Trophoblast cell (in vitro differentiated cells and primary cell): ENCODE measurements around the gene FOXC1. TPM values are rescaled to one million over a fixed set of nuclear protein-coding genes. Genes with fewer than 3 reads are reported as not detected.
A peak's percentile ranks its signal among the peaks of the same experiment; 100 is the strongest.

ENCODE experiments used
- DNase-seq, 2 donors: peaks; one replicate each; pipeline ENCODE4 v3.0.0-alpha.2; 2016
- H2AFZ ChIP-seq: 2 replicates; pipeline ENCODE4 v1.6.1; 2013; ENCODE audit warnings: low read length, moderate library complexity, mild to moderate bottlenecking; ENCODE audit not compliant: insufficient read depth, poor library complexity
- H2AK5ac ChIP-seq: 2 replicates; pipeline ENCODE4 v1.6.1; 2013; ENCODE audit warnings: mild to moderate bottlenecking, low read length
- H2BK120ac ChIP-seq: 2 replicates; pipeline ENCODE4 v1.6.1; 2013; ENCODE audit warnings: low read length, mild to moderate bottlenecking, moderate library complexity; ENCODE audit not compliant: insufficient read depth, poor library complexity
- H2BK12ac ChIP-seq: 2 replicates; pipeline ENCODE4 v1.6.1; 2013; ENCODE audit warnings: mild to moderate bottlenecking, low read length, moderate library complexity
- H2BK5ac ChIP-seq: 2 replicates; pipeline ENCODE4 v1.6.1; 2013; ENCODE audit warnings: low read length, low read depth, moderate library complexity, mild to moderate bottlenecking; ENCODE audit not compliant: poor library complexity
- H3K14ac ChIP-seq: 2 replicates; pipeline ENCODE4 v1.6.1; 2013; ENCODE audit warnings: mild to moderate bottlenecking, low read length
- H3K18ac ChIP-seq: 2 replicates; pipeline ENCODE4 v1.6.1; 2013; ENCODE audit warnings: mild to moderate bottlenecking, low read length
- H3K23ac ChIP-seq: 2 replicates; pipeline ENCODE4 v1.6.1; 2013; ENCODE audit warnings: low read length
- H3K27ac ChIP-seq: 2 replicates; pipeline ENCODE4 v1.5.1; 2013; ENCODE audit warnings: low read depth, mild to moderate bottlenecking, inconsistent platforms, low read length, moderate library complexity
- H3K27me3 ChIP-seq: 2 replicates; pipeline ENCODE4 v1.6.1; 2013; ENCODE audit warnings: inconsistent platforms, mild to moderate bottlenecking, low read length, moderate library complexity; ENCODE audit not compliant: insufficient read depth
- H3K36me3 ChIP-seq, 2 experiments: 1 replicate in 1 of 2; 2 replicates in 1 of 2; pipeline ENCODE4 v1.6.1; 2013; ENCODE audit warnings: low read length in 2 of 2, mild to moderate bottlenecking in 2 of 2, moderate library complexity in 1 of 2; ENCODE audit not compliant: insufficient read depth in 2 of 2, control insufficient read depth in 1 of 2
- H3K4ac ChIP-seq: 2 replicates; pipeline ENCODE4 v1.6.1; 2013; ENCODE audit warnings: low read depth, mild to moderate bottlenecking, low read length, moderate library complexity
- H3K4me1 ChIP-seq, 2 experiments: 1 replicate in 1 of 2; 2 replicates in 1 of 2; pipeline ENCODE4 v1.6.1; 2013; ENCODE audit warnings: low read length in 2 of 2, mild to moderate bottlenecking in 2 of 2, moderate library complexity in 1 of 2; ENCODE audit not compliant: insufficient read depth in 2 of 2, control insufficient read depth in 1 of 2
- H3K4me2 ChIP-seq: 2 replicates; pipeline ENCODE4 v1.6.1; 2013; ENCODE audit warnings: inconsistent platforms, mild to moderate bottlenecking, low read length, moderate library complexity
- H3K4me3 ChIP-seq: 2 replicates; pipeline ENCODE4 v1.5.1; 2013; ENCODE audit warnings: mild to moderate bottlenecking, low read depth, low read length, inconsistent platforms
- H3K79me1 ChIP-seq: one replicate; pipeline ENCODE4 v1.6.1; 2013; ENCODE audit warnings: low read length
- H3K79me2 ChIP-seq: 2 replicates; pipeline ENCODE4 v1.6.1; 2013; ENCODE audit warnings: low read length, mild to moderate bottlenecking; ENCODE audit not compliant: control insufficient read depth, insufficient read depth, poor library complexity
- H3K9ac ChIP-seq: 2 replicates; pipeline ENCODE4 v1.6.1; 2013; ENCODE audit warnings: mild to moderate bottlenecking, low read length
- H3K9me3 ChIP-seq: 2 replicates; pipeline ENCODE4 v1.6.1; 2013; ENCODE audit warnings: low read depth, mild to moderate bottlenecking, control low read depth, inconsistent platforms, low read length; ENCODE audit not compliant: insufficient read depth
- H4K12ac ChIP-seq: 2 replicates; pipeline ENCODE4 v1.6.1; 2013; ENCODE audit warnings: low read depth, mild to moderate bottlenecking, low read length, moderate library complexity
- H4K8ac ChIP-seq: 2 replicates; pipeline ENCODE4 v1.6.1; 2013; ENCODE audit warnings: low read depth, mild to moderate bottlenecking, low read length, moderate library complexity
- H4K91ac ChIP-seq: one replicate; pipeline ENCODE4 v1.6.1; 2013; ENCODE audit warnings: low read depth, mild to moderate bottlenecking, low read length, moderate library complexity
- WGBS: extraction: QIAGEN DNeasy Blood & Tissue Kit; methylation state at CpG from one replicate; pipeline ENCODE4 v1.1.7; 2013; ENCODE audit warnings: missing lambda C conversion rate; ENCODE audit not compliant: insufficient read length, insufficient coverage; ENCODE audit errors: extremely low coverage; 5-methylcytosine and 5-hydroxymethylcytosine counted together
- polyA plus RNA-seq: library from polyadenylated mRNA; stranded (reverse); fragments of 200-250 nt; gene quantifications from 2 replicates; pipeline ENCODE4 v1.2.3, GENCODE V29; 2013

Gene FOXC1
- 0.46 and 0.59 TPM in 2 replicates for polyA plus RNA-seq

- Histone ChIP-seq H3K27me3 (peaks cover 84% of the 10 kb centered on the region), H2BK120ac (no peak within 1 kb of the TSS), H3K23ac (no peak within 1 kb of the TSS), H3K4me2 (peak within 1 kb of the TSS; percentile 99), H3K27ac (no peak within 1 kb of the TSS), H3K4ac (no peak within 1 kb of the TSS), H3K4me1 (peaks cover 27 to 35% of the 10 kb centered on the region in 2 experiments), H3K36me3 (no peaks in the 10 kb centered on the region), H4K12ac (no peak within 1 kb of the TSS), H4K91ac (no peak within 1 kb of the TSS), H3K14ac (no peak within 1 kb of the TSS), H2AK5ac (no peak within 1 kb of the TSS), H3K9ac (no peak within 1 kb of the TSS), H2BK5ac (no peak within 1 kb of the TSS), H3K79me1 (no peaks in the 10 kb centered on the region), H4K8ac (no peak within 1 kb of the TSS), H2AFZ (peak within 1 kb of the TSS; percentile 25), H3K9me3 (peaks cover 4% of the 10 kb centered on the region), H2BK12ac (no peak within 1 kb of the TSS), H3K18ac (no peak within 1 kb of the TSS), H3K4me3 (peak within 1 kb of the TSS; percentile 68), H3K79me2 (no peaks in the 10 kb centered on the region)
- DNase-seq = peak; percentile 88 to 92
- WGBS = no CpG with 5 or more reads among the region's 115 CpGs
These were observed at the start of gene FOXC1 for GRCh38 chr6:1609648-1610496. Gene FOXC1 (plus strand): TSS chr6:1609915. CDS start chr6:1610446, 531 bp downstream.

- H3K36me3 ChIP-seq = no peaks in the 10 kb centered on the region
- no peak overlapping the region for H3K4me2 ChIP-seq
- no peaks in the 10 kb centered on the region for H3K79me2 ChIP-seq
- H3K27me3 ChIP-seq = no peaks in the 10 kb centered on the region
- H3K4me3 ChIP-seq = no peak overlapping the region
- H3K27ac ChIP-seq = no peak overlapping the region
- no peaks in the 10 kb centered on the region for H3K79me1 ChIP-seq
- no peak overlapping the region for H2BK12ac ChIP-seq
- peaks cover 2% of the 10 kb centered on the region for H3K9me3 ChIP-seq
- no peak overlapping the region for H4K8ac ChIP-seq
- WGBS = no CpG with 5 or more reads among the region's 4 CpGs
- H4K12ac ChIP-seq = no peak overlapping the region
- H3K4me1 ChIP-seq = no peaks in the 10 kb centered on the region
- H2AFZ ChIP-seq = no peak overlapping the region
- no peak overlapping the region for H2BK5ac ChIP-seq
- H3K9ac ChIP-seq = no peak overlapping the region
- H3K4ac ChIP-seq = no peak overlapping the region
- no peak overlapping the region for H4K91ac ChIP-seq
- H2BK120ac ChIP-seq = no peak overlapping the region
- H3K23ac ChIP-seq = no peak overlapping the region
- H3K18ac ChIP-seq = no peak overlapping the region
- H2AK5ac ChIP-seq = no peak overlapping the region
- no peak overlapping the region for H3K14ac ChIP-seq
- DNase-seq = no peak
These were observed 49.2 kb upstream of the FOXC1 start for GRCh38 chr6:1560281-1561058.

DNA sequence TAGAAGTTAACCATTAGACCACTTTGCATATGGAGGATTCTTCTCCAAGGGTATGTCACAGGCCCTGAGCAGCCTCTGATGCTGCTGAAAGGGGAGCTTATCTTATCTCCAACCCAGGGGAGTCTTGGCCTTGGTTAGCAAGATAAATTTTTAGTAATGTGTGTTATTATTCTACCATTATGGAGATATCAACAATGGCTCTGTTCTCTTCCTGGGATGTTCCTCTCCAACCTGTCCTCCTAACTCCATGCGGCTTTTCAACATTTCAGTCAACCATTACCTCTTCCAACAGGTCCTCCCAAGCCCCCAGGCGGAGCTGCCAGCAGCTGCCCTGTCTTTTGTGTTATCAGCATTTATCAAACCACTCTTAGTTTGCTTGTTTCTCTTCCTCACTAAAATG is 48.4 kb upstream of the FOXC1 start:
- H2AK5ac ChIP-seq = no peak overlapping the region
- no peak overlapping the region for H3K27ac ChIP-seq
- peak; percentile 34 to 58 for DNase-seq
- no peak overlapping the region for H3K4me2 ChIP-seq
- no peak overlapping the region for H3K18ac ChIP-seq
- H3K23ac ChIP-seq = no peak overlapping the region
- no peak overlapping the region for H4K91ac ChIP-seq
- H3K9ac ChIP-seq = no peak overlapping the region
- H3K4me3 ChIP-seq = no peak overlapping the region
- no peaks in the 10 kb centered on the region for H3K79me2 ChIP-seq
- no peak overlapping the region for H2AFZ ChIP-seq
- no peaks in the 10 kb centered on the region for H3K36me3 ChIP-seq
- no peaks in the 10 kb centered on the region for H3K27me3 ChIP-seq
- H4K8ac ChIP-seq = no peak overlapping the region
- H3K79me1 ChIP-seq = no peaks in the 10 kb centered on the region
- peaks cover 2% of the 10 kb centered on the region for H3K9me3 ChIP-seq
- no peaks in the 10 kb centered on the region for H3K4me1 ChIP-seq
- H2BK5ac ChIP-seq = no peak overlapping the region
- H3K4ac ChIP-seq = no peak overlapping the region
- no CpG with 5 or more reads among the region's 2 CpGs for WGBS
- H4K12ac ChIP-seq = no peak overlapping the region
- H2BK120ac ChIP-seq = no peak overlapping the region
- H2BK12ac ChIP-seq = no peak overlapping the region
- H3K14ac ChIP-seq = no peak overlapping the region

DNA sequence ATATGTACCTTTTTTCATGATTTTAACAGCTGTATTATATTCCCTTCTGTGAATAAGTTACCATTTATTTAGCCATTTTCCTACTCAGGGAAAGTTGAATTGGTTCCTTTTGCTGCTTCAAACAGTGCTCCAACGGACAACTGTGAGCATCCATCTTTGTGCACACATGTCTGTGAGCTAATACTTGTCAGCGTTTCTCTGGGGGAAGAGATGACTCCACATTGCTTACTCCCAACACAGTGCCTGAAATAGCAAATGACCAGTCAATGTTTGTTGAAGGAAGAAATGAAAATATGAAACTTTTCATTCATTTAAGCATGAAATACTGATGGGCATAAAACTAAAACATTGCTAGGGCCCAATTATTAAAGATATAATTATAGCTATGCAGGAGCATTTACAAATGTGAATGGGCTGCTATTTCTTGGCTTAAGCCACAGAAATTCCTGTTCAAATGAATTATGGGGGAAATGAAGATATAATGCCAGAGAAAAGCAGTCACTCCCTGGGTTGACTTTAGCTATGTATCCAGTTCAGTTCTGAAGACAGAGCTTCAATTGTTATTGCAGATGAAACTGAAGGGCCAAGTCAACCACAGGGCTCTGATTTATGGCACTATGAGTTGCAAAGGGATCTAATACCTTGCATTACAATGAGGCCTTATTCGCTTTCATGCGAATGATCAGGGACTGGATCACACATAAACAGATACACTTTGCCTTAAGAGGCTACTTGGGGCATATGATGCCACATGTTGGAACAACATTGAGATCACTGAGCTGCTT is 47.4 kb upstream of the FOXC1 start:
- Histone ChIP-seq H3K9ac (no peak overlapping the region), H3K4me3 (no peak overlapping the region), H3K4ac (no peak overlapping the region), H4K12ac (no peak overlapping the region), H3K4me2 (no peak overlapping the region), H3K9me3 (peaks cover 2% of the 10 kb centered on the region), H3K27me3 (no peaks in the 10 kb centered on the region), H3K4me1 (no peaks in the 10 kb centered on the region), H3K36me3 (no peaks in the 10 kb centered on the region), H3K18ac (no peak overlapping the region), H3K79me2 (no peaks in the 10 kb centered on the region), H2BK5ac (no peak overlapping the region), H4K91ac (no peak overlapping the region), H2BK12ac (no peak overlapping the region), H2AFZ (no peak overlapping the region), H3K79me1 (no peaks in the 10 kb centered on the region), H2AK5ac (no peak overlapping the region), H3K23ac (no peak overlapping the region), H4K8ac (no peak overlapping the region), H3K14ac (no peak overlapping the region), H2BK120ac (no peak overlapping the region), H3K27ac (no peak overlapping the region)
- no peak for DNase-seq
- WGBS = no CpG with 5 or more reads among the region's 4 CpGs
